UCSD-AML1 (cell line): Measurements from ENCODE around the gene RBKS.
A peak's percentile ranks its signal among the peaks of the same experiment; 100 is the strongest.

Source experiments
- DNase-seq: peaks from one replicate; lab custom pipeline; 2025; ENCODE audit not compliant: unreplicated experiment; lab: John Stamatoyannopoulos, UW

RBKS gene

GRCh38 chr2:27890146-27890923, at the start of gene RBKS, which contains the start of gene BABAM2:
TSS of gene RBKS (minus strand) at chr2:27890387. CDS start at chr2:27890345, 42 bp downstream.
TSS of gene BABAM2 (plus strand) at chr2:27890729. CDS start at chr2:27894557, 3,828 bp downstream.
- peak; percentile 91 for DNase-seq

GRCh38 chr2:27935026-27935425, 44.8 kb upstream of the RBKS start:
- DNase-seq: no peak

- no peak for DNase-seq
These were observed 42.2 kb upstream of the RBKS start for GRCh38 chr2:27932396-27932795.

GRCh38 chr2:27931361-27931950, 41.3 kb upstream of the RBKS start:
- no peak for DNase-seq

GRCh38 chr2:27929916-27930486, 39.8 kb upstream of the RBKS start:
- no peak for DNase-seq

GRCh38 chr2:27925766-27926472, 35.7 kb upstream of the RBKS start:
- no peak for DNase-seq

GRCh38 chr2:27922842-27923241, 32.7 kb upstream of the RBKS start:
- DNase-seq: no peak

- no peak for DNase-seq
These were observed 31.8 kb upstream of the RBKS start for GRCh38 chr2:27921880-27922547.

- no peak for DNase-seq
These were observed 31.2 kb upstream of the RBKS start for GRCh38 chr2:27921424-27921823.

- no peak for DNase-seq
These were observed 30.1 kb upstream of the RBKS start for GRCh38 chr2:27920148-27920885.

GRCh38 chr2:27916293-27916995, 26.3 kb upstream of the RBKS start:
- no peak for DNase-seq

- no peak for DNase-seq
These were observed 25.7 kb upstream of the RBKS start for GRCh38 chr2:27915874-27916273.

- no peak for DNase-seq
These were observed 25.0 kb upstream of the RBKS start for GRCh38 chr2:27915191-27915590.

- DNase-seq: no peak
These were observed 24.6 kb upstream of the RBKS start for GRCh38 chr2:27914805-27915175.

- DNase-seq: no peak
These were observed 24.0 kb upstream of the RBKS start for GRCh38 chr2:27914041-27914804.

GRCh38 chr2:27912512-27912911, 22.3 kb upstream of the RBKS start:
- DNase-seq: no peak

GRCh38 chr2:27911458-27912210, 21.4 kb upstream of the RBKS start:
- no peak for DNase-seq

GRCh38 chr2:27909901-27910300, 19.7 kb upstream of the RBKS start:
- DNase-seq: no peak
